ENCODE data around the gene MEGF9.

Gene MEGF9

GRCh38 chr9:120580051-120580896 is 134.0 kb downstream of the MEGF9 start, which contains the start of gene CDK5RAP2:
Gene CDK5RAP2, minus strand, starts transcription at chr9:120580167. Its CDS starts 189 bp downstream, at chr9:120579978.
- H3K23ac ChIP-seq (ENCODE audit: low read length): no peak within 1 kb of the TSS
- H2AK5ac ChIP-seq (ENCODE audit: low read length): peak within 1 kb of the TSS; percentile 6
- H3K9me3 ChIP-seq (ENCODE audit: insufficient read depth, low read depth, low read length): no peaks in the 10 kb centered on the region
- peak; percentile 98 for DNase-seq
- H3K4ac ChIP-seq (ENCODE audit: low read depth, low read length): peak within 1 kb of the TSS; percentile 50
- H3K14ac ChIP-seq (ENCODE audit: low read length): peak within 1 kb of the TSS; percentile 56
- H3K36me3 ChIP-seq (ENCODE audit: control insufficient read depth in 1 of 2, insufficient read depth in 2 of 2, low read length in 2 of 2): no peaks in the 10 kb centered on the region
- H3K79me2 ChIP-seq (ENCODE audit: control insufficient read depth, insufficient read depth, low read length, poor library complexity): peaks cover 8% of the 10 kb centered on the region
- peak within 1 kb of the TSS; percentile 62 for H3K9ac ChIP-seq (ENCODE audit: low read length)
- peak within 1 kb of the TSS; percentile 65 for H3K18ac ChIP-seq (ENCODE audit: low read length)
- H3K4me2 ChIP-seq (ENCODE audit: low read length): peak within 1 kb of the TSS; percentile 75
- H4K8ac ChIP-seq (ENCODE audit: low read depth, low read length): peak within 1 kb of the TSS; percentile 92
- H3K27ac ChIP-seq (ENCODE audit: low read depth, low read length): peak within 1 kb of the TSS; percentile 5
- H3K79me1 ChIP-seq (ENCODE audit: low read length): peaks cover 6% of the 10 kb centered on the region
- peak within 1 kb of the TSS; percentile 95 for H3K4me3 ChIP-seq (ENCODE audit: low read depth, low read length)
- H4K12ac ChIP-seq (ENCODE audit: low read depth, low read length): peak within 1 kb of the TSS; percentile 54
- H2AFZ ChIP-seq (ENCODE audit: insufficient read depth, low read length, poor library complexity): peak within 1 kb of the TSS; percentile 94
- H4K91ac ChIP-seq (ENCODE audit: low read depth, low read length): peak within 1 kb of the TSS; percentile 74
- H2BK5ac ChIP-seq (ENCODE audit: low read depth, low read length, poor library complexity): no peak within 1 kb of the TSS
- peak within 1 kb of the TSS; percentile 70 for H2BK120ac ChIP-seq (ENCODE audit: insufficient read depth, low read length, poor library complexity)
- H2BK12ac ChIP-seq (ENCODE audit: low read length): no peak within 1 kb of the TSS
- no peaks in the 10 kb centered on the region for H3K27me3 ChIP-seq (ENCODE audit: insufficient read depth, low read length)
- peaks cover 9 to 10% of the 10 kb centered on the region in 2 experiments for H3K4me1 ChIP-seq (ENCODE audit: control insufficient read depth in 1 of 2, insufficient read depth in 2 of 2, low read length in 2 of 2)
- no CpG with 5 or more reads among the region's 33 CpGs for WGBS (ENCODE audit: extremely low coverage, insufficient coverage, insufficient read length)

- Histone ChIP-seq H4K12ac (ENCODE audit: low read depth, low read length) (peak overlapping the region; percentile 54), H3K27me3 (ENCODE audit: insufficient read depth, low read length) (no peaks in the 10 kb centered on the region), H3K18ac (ENCODE audit: low read length) (peak overlapping the region; percentile 65), H3K4ac (ENCODE audit: low read depth, low read length) (peak overlapping the region; percentile 50), H2BK12ac (ENCODE audit: low read length) (no peak overlapping the region), H3K36me3 (ENCODE audit: control insufficient read depth in 1 of 2, insufficient read depth in 2 of 2, low read length in 2 of 2) (no peaks in the 10 kb centered on the region), H3K4me2 (ENCODE audit: low read length) (peak overlapping the region; percentile 75), H3K9me3 (ENCODE audit: insufficient read depth, low read depth, low read length) (no peaks in the 10 kb centered on the region), H2AFZ (ENCODE audit: insufficient read depth, low read length, poor library complexity) (peak overlapping the region; percentile 72), H4K8ac (ENCODE audit: low read depth, low read length) (peak overlapping the region; percentile 85), H3K79me1 (ENCODE audit: low read length) (peaks cover 6% of the 10 kb centered on the region), H2AK5ac (ENCODE audit: low read length) (peak overlapping the region; percentile 6), H3K79me2 (ENCODE audit: control insufficient read depth, insufficient read depth, low read length, poor library complexity) (peaks cover 8% of the 10 kb centered on the region), H3K27ac (ENCODE audit: low read depth, low read length) (peak overlapping the region; percentile 5), H3K14ac (ENCODE audit: low read length) (peak overlapping the region; percentile 56), H3K4me1 (ENCODE audit: control insufficient read depth in 1 of 2, insufficient read depth in 2 of 2, low read length in 2 of 2) (peaks cover 9 to 10% of the 10 kb centered on the region in 2 experiments), H3K4me3 (ENCODE audit: low read depth, low read length) (peak overlapping the region; percentile 95), H4K91ac (ENCODE audit: low read depth, low read length) (peak overlapping the region; percentile 74), H2BK120ac (ENCODE audit: insufficient read depth, low read length, poor library complexity) (peak overlapping the region; percentile 70), H2BK5ac (ENCODE audit: low read depth, low read length, poor library complexity) (no peak overlapping the region), H3K23ac (ENCODE audit: low read length) (no peak overlapping the region), H3K9ac (ENCODE audit: low read length) (peak overlapping the region; percentile 62)
- no CpG with 5 or more reads among the region's 31 CpGs for WGBS (ENCODE audit: extremely low coverage, insufficient coverage, insufficient read length)
- DNase-seq: no peak
Measured at GRCh38 chr9:120579139-120580050, 134.9 kb downstream of the MEGF9 start.

DNA sequence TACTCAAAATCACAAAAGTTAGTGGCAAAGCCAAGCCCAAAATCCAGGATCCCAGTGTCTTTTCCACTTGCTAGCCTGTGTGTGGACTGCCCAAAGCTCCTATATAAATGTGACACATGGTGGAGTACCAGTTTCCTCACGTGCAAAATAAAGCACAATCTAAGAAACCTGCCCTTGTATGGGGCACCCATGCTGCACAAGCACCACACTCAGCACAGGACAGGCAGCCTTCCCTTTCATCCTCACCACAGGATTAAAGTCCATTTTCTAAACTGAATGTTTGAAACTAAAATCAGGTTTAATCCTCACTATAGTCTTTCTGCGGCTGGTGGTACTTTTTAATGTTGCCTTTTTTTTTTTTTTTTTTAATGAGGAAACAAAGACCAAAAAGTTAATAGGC is 139.8 kb downstream of the MEGF9 start:
- peaks cover 11 to 19% of the 10 kb centered on the region in 2 experiments for H3K36me3 ChIP-seq (ENCODE audit: control insufficient read depth in 1 of 2, insufficient read depth in 2 of 2, low read length in 2 of 2)
- no peak overlapping the region for H3K4me2 ChIP-seq (ENCODE audit: low read length)
- H2AK5ac ChIP-seq (ENCODE audit: low read length): no peak overlapping the region
- H3K79me2 ChIP-seq (ENCODE audit: control insufficient read depth, insufficient read depth, low read length, poor library complexity): peaks cover 5% of the 10 kb centered on the region
- H3K9me3 ChIP-seq (ENCODE audit: insufficient read depth, low read depth, low read length): no peaks in the 10 kb centered on the region
- no CpG with 5 or more reads among the region's 2 CpGs for WGBS (ENCODE audit: extremely low coverage, insufficient coverage, insufficient read length)
- no peak overlapping the region for H2AFZ ChIP-seq (ENCODE audit: insufficient read depth, low read length, poor library complexity)
- H3K9ac ChIP-seq (ENCODE audit: low read length): no peak overlapping the region
- no peak overlapping the region for H2BK120ac ChIP-seq (ENCODE audit: insufficient read depth, low read length, poor library complexity)
- H3K4ac ChIP-seq (ENCODE audit: low read depth, low read length): no peak overlapping the region
- H2BK5ac ChIP-seq (ENCODE audit: low read depth, low read length, poor library complexity): no peak overlapping the region
- H3K14ac ChIP-seq (ENCODE audit: low read length): no peak overlapping the region
- no peak overlapping the region for H4K8ac ChIP-seq (ENCODE audit: low read depth, low read length)
- no peak overlapping the region for H2BK12ac ChIP-seq (ENCODE audit: low read length)
- H4K12ac ChIP-seq (ENCODE audit: low read depth, low read length): no peak overlapping the region
- H3K23ac ChIP-seq (ENCODE audit: low read length): no peak overlapping the region
- no peaks in the 10 kb centered on the region for H3K79me1 ChIP-seq (ENCODE audit: low read length)
- DNase-seq: no peak
- no peaks in the 10 kb centered on the region for H3K27me3 ChIP-seq (ENCODE audit: insufficient read depth, low read length)
- no peak overlapping the region for H3K27ac ChIP-seq (ENCODE audit: low read depth, low read length)
- no peak overlapping the region for H4K91ac ChIP-seq (ENCODE audit: low read depth, low read length)
- H3K18ac ChIP-seq (ENCODE audit: low read length): no peak overlapping the region
- no peak overlapping the region for H3K4me3 ChIP-seq (ENCODE audit: low read depth, low read length)
- peaks cover 8 to 9% of the 10 kb centered on the region in 2 experiments for H3K4me1 ChIP-seq (ENCODE audit: control insufficient read depth in 1 of 2, insufficient read depth in 2 of 2, low read length in 2 of 2)

DNA sequence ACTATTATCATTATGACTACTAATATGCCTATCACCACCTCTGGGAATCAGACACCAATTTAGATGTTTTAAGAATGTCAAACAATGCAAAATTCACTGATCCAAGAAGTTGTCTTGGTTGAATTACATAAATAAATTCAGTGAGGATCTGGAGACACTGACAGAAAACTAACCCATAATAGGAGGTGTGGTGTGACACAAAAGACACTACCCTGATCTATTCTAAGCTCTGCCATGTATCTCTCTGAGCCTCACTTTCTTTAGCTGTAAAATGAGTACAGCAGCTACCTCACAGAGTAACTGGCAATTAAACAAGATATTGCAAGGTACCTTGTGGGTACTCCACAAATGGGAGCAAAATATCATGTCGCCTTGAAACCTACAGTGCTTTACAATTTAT is 141.8 kb downstream of the MEGF9 start:
- H3K27me3 ChIP-seq (ENCODE audit: insufficient read depth, low read length): no peaks in the 10 kb centered on the region
- no peak overlapping the region for H2BK5ac ChIP-seq (ENCODE audit: low read depth, low read length, poor library complexity)
- no peak overlapping the region for H3K4me3 ChIP-seq (ENCODE audit: low read depth, low read length)
- H3K4me1 ChIP-seq (ENCODE audit: control insufficient read depth in 1 of 2, insufficient read depth in 2 of 2, low read length in 2 of 2): no peaks in the 10 kb centered on the region
- H4K91ac ChIP-seq (ENCODE audit: low read depth, low read length): no peak overlapping the region
- no peak overlapping the region for H2BK120ac ChIP-seq (ENCODE audit: insufficient read depth, low read length, poor library complexity)
- no peak overlapping the region for H3K14ac ChIP-seq (ENCODE audit: low read length)
- H3K27ac ChIP-seq (ENCODE audit: low read depth, low read length): no peak overlapping the region
- H4K12ac ChIP-seq (ENCODE audit: low read depth, low read length): no peak overlapping the region
- no peak overlapping the region for H3K23ac ChIP-seq (ENCODE audit: low read length)
- H3K9ac ChIP-seq (ENCODE audit: low read length): no peak overlapping the region
- no peaks in the 10 kb centered on the region for H3K79me2 ChIP-seq (ENCODE audit: control insufficient read depth, insufficient read depth, low read length, poor library complexity)
- H2BK12ac ChIP-seq (ENCODE audit: low read length): no peak overlapping the region
- no CpG with 5 or more reads among the region's 1 CpG for WGBS (ENCODE audit: extremely low coverage, insufficient coverage, insufficient read length)
- H3K18ac ChIP-seq (ENCODE audit: low read length): no peak overlapping the region
- H2AK5ac ChIP-seq (ENCODE audit: low read length): no peak overlapping the region
- peaks cover 13 to 32% of the 10 kb centered on the region in 2 experiments for H3K36me3 ChIP-seq (ENCODE audit: control insufficient read depth in 1 of 2, insufficient read depth in 2 of 2, low read length in 2 of 2)
- H3K4ac ChIP-seq (ENCODE audit: low read depth, low read length): no peak overlapping the region
- no peaks in the 10 kb centered on the region for H3K79me1 ChIP-seq (ENCODE audit: low read length)
- H4K8ac ChIP-seq (ENCODE audit: low read depth, low read length): no peak overlapping the region
- H3K4me2 ChIP-seq (ENCODE audit: low read length): no peak overlapping the region
- DNase-seq: no peak
- no peaks in the 10 kb centered on the region for H3K9me3 ChIP-seq (ENCODE audit: insufficient read depth, low read depth, low read length)
- H2AFZ ChIP-seq (ENCODE audit: insufficient read depth, low read length, poor library complexity): no peak overlapping the region

Measured in trophoblast cell (in vitro differentiated cells and primary cell).